ENCODE measurements around the gene SEPTIN8.

Gene SEPTIN8

DNA sequence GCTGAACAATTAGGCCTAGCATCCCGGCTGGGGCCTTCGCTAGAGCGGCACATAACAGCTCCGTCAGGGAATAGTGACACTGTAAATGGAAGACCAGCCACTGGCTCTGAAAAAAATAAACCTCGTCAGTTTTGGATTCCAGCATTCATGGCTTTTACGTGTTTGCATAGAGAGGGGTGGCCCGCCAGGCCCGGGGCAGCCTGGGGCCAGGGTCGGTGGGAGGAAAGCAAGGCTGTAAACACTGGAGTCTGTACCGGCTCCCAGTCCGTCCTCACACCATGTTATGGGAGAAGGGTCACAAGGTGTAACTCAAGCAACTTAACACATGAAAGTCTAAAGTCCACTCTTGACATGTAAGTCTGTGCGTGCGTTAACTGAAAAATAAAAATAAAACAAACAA lies 18.6 kb downstream of the SEPTIN8 start:
- H3K4me3 ChIP-seq (ENCODE audit: low read depth, low read length) = no peak overlapping the region
- TF ChIP-seq, protein P1, sequence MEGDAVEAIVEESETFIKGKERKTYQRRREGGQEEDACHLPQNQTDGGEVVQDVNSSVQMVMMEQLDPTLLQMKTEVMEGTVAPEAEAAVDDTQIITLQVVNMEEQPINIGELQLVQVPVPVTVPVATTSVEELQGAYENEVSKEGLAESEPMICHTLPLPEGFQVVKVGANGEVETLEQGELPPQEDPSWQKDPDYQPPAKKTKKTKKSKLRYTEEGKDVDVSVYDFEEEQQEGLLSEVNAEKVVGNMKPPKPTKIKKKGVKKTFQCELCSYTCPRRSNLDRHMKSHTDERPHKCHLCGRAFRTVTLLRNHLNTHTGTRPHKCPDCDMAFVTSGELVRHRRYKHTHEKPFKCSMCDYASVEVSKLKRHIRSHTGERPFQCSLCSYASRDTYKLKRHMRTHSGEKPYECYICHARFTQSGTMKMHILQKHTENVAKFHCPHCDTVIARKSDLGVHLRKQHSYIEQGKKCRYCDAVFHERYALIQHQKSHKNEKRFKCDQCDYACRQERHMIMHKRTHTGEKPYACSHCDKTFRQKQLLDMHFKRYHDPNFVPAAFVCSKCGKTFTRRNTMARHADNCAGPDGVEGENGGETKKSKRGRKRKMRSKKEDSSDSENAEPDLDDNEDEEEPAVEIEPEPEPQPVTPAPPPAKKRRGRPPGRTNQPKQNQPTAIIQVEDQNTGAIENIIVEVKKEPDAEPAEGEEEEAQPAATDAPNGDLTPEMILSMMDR (IDR thresholded peaks at IDR 0.05; ENCODE audit: low read depth, low read length) = no peak

DNA sequence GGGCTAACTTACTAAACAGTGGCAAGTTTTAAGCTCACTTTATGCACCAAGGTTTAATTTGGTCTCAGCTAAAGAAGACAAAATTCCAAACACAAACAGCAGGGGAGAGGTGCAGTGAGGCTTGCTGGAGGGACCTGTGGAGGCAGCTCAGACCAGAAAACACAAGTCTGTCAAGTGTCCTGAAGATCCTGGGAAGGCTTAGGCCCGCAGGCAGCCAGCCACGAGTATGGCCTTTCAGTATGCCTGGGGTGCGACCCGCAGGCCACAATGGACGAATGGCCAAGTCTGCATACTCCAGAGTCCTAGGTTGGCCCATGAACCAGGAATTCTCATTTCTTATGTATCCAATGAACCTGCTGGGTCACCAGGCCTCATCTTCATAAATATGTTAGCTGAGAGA lies 20.5 kb downstream of the SEPTIN8 start:
- no peak overlapping the region for H3K4me3 ChIP-seq (ENCODE audit: low read depth, low read length)
- TF ChIP-seq, protein P1 (IDR thresholded peaks at IDR 0.05; ENCODE audit: low read depth, low read length) = no peak

DNA sequence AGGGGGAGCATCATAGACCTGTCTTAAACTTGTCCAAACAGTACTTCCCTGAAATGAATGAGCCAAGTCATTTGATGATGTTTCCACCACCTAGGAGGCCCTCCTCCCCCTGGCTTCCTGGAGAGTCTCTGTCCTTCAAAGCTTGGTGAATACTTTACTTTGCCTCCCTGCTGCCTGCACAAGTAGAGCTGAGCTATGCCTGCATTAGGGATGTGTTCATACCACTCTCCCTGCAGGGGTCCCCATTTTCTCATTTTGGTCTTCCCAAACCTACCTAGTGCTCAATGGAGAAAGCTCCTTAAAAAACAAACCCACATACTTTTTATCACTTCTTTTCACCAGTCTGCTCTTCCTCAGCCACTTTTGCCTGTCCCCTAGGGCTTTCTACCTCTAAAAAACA lies 22.1 kb downstream of the SEPTIN8 start:
- no peak overlapping the region for H3K4me3 ChIP-seq (ENCODE audit: low read depth, low read length)
- TF ChIP-seq, protein P1 (IDR thresholded peaks at IDR 0.05; ENCODE audit: low read depth, low read length) = no peak

DNA sequence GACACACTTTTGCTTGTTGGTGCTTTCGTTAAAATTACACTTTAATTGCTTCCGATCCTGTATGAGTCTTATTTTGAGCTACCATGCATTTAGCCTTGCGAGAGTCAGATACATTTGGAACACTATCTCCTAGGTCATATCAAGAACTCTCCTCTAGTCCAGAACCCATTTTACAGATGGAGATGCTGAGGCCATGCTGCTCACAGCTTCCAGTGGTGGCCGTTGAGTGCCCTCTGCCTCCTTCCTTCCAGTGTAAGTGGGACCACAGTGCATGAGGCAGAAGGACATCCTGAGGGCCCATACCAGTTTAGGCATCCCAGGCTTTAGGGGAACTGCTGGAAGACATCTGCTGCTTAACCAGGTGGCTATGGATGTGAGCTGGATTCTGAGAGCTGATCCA lies 22.9 kb downstream of the SEPTIN8 start:
- no peak overlapping the region for H3K4me3 ChIP-seq (ENCODE audit: low read depth, low read length)
- TF ChIP-seq, protein P1 (IDR thresholded peaks at IDR 0.05; ENCODE audit: low read depth, low read length) = no peak

DNA sequence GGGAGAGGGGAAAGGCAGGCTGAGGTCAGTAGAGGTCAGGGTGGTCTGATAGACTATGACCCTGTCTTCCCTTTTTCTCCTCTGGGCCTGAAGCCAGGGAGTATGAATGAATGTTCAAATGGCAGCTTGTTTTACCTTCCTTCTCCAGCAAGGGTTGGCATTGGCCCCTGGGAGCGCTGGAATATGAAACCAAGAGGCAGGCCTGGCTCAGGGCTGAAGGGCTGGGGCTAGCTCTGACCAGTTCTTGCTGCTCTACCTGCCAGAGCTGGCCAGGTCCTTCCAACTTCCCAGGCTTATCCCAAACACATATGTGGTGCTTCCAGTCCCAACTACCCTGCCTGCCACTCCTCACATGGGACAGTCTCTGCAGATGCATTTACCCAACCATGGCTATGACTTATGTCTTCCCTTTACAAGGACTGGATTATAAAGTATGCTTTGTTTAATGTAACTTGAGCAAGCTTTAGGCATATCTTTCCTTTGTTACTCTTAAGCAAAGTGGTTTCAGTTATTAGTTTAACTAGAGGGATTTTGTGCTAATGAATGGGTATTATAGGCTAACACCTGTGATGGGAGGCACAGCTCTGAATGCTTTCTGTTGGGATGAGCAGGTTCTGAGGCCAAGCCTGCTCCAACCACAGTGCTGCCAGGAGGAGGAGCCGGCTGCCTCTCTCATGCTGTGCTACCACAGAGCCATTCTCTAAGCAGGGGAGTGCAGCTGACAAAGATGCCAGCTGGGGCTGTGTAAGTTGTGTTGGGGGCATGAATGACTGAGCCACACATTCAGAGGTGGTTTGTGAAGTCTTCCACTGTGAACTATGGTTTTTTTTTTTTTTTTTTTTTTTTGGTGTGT lies 23.7 kb downstream of the SEPTIN8 start:
- TF ChIP-seq, protein P1 (IDR thresholded peaks at IDR 0.05; ENCODE audit: low read depth, low read length) = peak; percentile 34
- no peak overlapping the region for H3K4me3 ChIP-seq (ENCODE audit: low read depth, low read length)

DNA sequence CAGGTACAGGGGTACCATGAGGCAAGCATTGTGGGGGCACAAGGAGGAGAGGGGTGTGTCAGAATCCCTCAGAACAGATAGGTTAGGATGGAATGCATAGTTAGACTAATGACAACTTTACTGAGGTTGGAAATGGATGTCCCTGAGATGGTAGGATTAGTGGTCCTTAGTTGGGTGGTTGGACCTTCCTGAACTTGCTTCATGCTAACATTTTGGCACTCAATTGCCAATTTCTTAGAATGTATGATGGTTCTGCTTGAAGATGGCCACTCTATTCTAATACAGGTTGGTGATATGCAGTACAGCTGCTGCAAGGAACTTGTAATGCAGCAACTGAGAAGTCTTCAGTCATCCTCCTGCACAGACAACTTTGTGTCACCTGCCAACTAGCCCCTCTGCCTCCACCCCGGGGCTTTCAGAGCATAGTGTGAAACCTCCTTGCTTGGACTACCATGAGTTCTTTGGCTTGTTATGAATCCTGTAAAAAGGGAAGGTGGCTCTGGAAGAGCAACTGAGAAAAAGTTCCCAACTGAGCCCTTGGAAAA lies 24.4 kb downstream of the SEPTIN8 start:
- TF ChIP-seq, protein P1 (IDR thresholded peaks at IDR 0.05; ENCODE audit: low read depth, low read length) = no peak
- H3K4me3 ChIP-seq (ENCODE audit: low read depth, low read length) = no peak overlapping the region

DNA sequence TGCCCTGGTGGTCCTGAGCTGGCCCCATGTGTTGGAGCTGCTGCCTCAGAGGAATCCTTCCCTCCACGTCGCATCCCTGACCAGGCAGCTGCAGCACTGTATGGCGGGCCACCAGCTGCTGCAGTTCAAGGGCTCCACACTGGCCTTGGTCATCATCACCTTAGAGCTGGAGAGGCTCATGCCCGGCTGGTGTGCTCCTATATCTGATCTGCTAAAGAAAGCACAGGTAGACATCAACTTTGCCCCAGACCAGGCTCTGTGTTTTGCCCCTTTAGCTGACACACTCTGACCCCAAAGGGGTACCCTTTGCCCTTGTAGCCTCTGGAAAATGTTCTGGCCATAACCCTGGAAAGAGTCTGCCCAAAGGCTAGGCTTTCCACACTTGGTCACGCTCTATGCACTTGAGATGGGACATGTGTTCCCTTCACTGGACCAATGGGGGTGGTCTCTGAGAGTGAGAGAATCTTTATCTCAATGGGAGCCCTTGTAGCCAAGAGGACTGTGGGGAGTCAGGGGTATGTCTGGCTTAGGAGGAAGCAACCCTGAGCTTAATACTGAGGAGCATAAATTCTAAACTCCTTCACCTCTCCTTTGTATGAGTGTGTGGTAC lies 25.0 kb downstream of the SEPTIN8 start:
- TF ChIP-seq, protein P1 (IDR thresholded peaks at IDR 0.05; ENCODE audit: low read depth, low read length) = no peak
- no peak overlapping the region for H3K4me3 ChIP-seq (ENCODE audit: low read depth, low read length)

All from WI38 (cell line).